ENCODE results near the gene TNP2.

The TNP2 gene

DNA sequence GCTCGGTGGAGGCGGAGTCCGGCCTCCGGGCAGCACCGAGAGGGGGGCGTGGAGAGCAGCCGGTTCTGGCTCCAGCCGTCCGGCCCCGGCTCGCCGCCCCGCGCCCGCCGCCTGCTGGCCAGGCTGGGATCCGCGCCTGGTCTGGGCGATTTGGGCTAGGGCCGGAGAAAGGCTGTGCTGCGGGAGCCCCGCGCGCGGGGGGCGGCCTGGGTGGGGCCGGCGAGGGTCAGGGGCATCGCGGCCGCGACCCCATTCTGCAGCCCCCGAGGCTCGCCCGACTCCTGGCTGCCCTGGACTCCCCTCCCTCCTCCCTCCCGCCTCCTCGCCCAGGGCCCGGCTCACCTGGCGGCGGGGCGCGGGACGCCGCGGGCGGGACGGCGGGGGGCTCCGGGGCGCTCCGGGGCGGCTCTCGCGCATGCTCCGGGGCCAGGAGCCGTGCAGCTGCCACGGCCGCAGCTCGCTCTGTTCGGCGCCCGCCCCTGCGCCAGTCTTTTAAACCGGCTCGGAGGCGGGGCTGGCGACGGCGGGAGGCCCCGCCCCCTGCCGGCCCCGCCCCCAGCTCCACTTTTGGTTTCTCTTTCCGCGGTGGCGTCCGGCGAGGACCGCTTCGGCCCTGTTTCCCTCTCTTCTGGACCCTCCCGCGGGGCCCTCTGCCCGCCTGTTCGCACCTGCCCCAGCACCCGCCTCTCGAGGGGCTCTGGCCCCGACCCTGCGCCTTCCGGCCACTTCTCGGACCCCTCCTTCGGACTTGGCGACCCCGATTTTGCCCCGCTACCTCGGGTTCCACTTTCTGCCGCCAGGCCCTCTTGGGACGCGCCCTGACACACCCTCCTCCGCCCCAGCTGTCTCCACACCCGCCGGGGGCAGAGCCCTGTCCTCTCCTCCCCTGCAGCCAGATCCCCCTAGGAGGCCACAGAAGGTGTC, 13.1 kb downstream of the TNP2 start, which contains the start of gene SOCS1:
Gene SOCS1, minus strand, starts transcription at position 468 of the 924 bp plus-strand sequence. CDS start 726 bp downstream, outside the sequence.
- TF ChIP-seq, protein P1, sequence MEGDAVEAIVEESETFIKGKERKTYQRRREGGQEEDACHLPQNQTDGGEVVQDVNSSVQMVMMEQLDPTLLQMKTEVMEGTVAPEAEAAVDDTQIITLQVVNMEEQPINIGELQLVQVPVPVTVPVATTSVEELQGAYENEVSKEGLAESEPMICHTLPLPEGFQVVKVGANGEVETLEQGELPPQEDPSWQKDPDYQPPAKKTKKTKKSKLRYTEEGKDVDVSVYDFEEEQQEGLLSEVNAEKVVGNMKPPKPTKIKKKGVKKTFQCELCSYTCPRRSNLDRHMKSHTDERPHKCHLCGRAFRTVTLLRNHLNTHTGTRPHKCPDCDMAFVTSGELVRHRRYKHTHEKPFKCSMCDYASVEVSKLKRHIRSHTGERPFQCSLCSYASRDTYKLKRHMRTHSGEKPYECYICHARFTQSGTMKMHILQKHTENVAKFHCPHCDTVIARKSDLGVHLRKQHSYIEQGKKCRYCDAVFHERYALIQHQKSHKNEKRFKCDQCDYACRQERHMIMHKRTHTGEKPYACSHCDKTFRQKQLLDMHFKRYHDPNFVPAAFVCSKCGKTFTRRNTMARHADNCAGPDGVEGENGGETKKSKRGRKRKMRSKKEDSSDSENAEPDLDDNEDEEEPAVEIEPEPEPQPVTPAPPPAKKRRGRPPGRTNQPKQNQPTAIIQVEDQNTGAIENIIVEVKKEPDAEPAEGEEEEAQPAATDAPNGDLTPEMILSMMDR (IDR thresholded peaks at IDR 0.05; ENCODE audit: insufficient read depth, low read length, missing control alignments) = peak; percentile 74
- DNase-seq (ENCODE audit: low read depth, low spot score) = no peak
- ChIA-PET POLR2A (interaction anchor here (0.5 to 3.0 kb wide), 54 partner anchors 8 to 542 kb away, joined by 3 to 42 read pairs (median 5); partner anchors contain the start of genes PRM2 and PRM3), CTCF (interaction anchor here (0.5 to 13.4 kb wide), 60 partner anchors 9 to 467 kb away, joined by 3 to 492 read pairs (median 4); partner anchors contain the start of genes PRM3 and TNP2)
- H3K4me3 ChIP-seq (ENCODE audit: low read depth, low read length) = peak within 1 kb of the TSS; percentile 74

DNA sequence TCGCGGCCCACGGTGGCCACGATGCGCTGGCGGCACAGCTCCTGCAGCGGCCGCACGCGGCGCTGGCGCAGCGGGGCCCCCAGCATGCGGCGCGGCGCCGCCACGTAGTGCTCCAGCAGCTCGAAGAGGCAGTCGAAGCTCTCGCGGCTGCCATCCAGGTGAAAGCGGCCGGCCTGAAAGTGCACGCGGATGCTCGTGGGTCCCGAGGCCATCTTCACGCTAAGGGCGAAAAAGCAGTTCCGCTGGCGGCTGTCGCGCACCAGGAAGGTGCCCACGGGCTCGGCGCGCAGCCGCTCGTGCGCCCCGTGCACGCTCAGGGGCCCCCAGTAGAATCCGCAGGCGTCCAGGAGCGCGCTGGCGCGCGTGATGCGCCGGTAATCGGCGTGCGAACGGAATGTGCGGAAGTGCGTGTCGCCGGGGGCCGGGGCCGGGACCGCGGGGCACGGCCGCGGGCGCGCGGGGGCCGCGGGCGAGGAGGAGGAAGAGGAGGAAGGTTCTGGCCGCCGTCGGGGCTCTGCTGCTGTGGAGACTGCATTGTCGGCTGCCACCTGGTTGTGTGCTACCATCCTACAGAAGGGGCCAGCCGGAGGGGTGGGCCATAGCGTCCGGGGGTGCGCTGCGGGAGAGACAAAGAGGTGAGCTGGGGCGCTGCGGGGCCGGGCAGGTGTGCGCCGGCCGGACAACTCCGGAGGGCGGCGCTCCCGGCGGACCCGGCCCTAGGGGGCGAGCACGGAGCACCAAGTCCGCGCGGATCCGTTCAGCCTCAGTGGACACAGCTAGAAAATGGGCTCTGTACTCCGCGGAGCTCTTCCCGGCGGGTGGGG, 14.0 kb downstream of the TNP2 start:
- no peak for DNase-seq (ENCODE audit: low read depth, low spot score)
- POLR2A ChIA-PET = interaction anchor here (0.6 to 3.0 kb wide), 38 partner anchors 9 to 542 kb away, joined by 3 to 42 read pairs (median 6); partner anchors contain the start of gene PRM3

DNA sequence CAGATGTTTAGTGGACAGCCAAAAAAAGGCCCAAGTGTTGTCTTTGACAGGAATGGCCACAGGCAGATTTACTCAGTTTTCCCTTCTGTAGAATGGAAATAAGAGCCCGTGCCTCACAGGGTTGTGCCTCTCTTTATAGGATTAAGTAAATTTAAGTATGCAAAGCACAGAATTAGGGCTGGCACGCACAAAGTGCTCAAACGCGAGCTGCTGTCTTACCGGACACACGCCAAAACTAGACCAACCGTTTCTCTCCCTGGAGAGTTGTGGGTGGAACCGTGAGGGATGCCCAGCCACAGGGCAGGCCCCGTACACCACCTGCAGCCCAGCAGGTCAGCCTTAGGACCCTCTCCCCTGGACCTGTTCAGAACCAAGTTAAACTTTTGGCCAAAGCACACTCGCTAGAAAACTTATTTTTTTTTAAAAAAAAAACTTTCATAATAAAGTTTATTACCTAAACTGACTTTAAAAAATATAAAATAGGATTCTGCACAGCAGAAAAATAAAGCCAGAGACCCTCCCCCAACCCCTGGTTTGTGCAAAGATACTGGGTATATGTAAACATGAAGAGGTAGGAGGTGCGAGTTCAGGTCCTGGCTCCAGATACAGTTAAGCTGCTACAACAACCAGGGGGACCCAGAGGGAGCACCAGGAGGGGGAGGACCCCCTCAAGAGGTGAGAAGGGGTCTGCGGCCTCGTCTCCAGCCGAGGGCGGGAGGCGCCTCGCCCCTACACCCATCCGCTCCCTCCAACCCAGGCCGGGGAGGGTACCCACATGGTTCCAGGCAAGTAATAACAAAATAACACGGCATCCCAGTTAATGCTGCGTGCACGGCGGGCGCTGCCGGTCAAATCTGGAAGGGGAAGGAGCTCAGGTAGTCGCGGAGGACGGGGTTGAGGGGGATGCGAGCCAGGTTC, 14.9 kb downstream of the TNP2 start:
- H3K4me3 ChIP-seq (ENCODE audit: low read depth, low read length) = peak overlapping the region; percentile 74
- ChIA-PET POLR2A (interaction anchor here (0.7 to 3.0 kb wide), 8 partner anchors 55 to 291 kb away, joined by 3 to 42 read pairs (median 8); no protein-coding TSS in a partner anchor), CTCF (interaction anchor here (0.6 to 13.4 kb wide), 21 partner anchors 9 to 303 kb away, joined by 3 to 492 read pairs (median 5); partner anchors contain the start of genes PRM3 and TNP2)
- TF ChIP-seq, protein P1 (IDR thresholded peaks at IDR 0.05; ENCODE audit: insufficient read depth, low read length, missing control alignments) = no peak
- DNase-seq (ENCODE audit: low read depth, low spot score) = no peak

More for the DNA sequence above, 14.0 kb downstream of the TNP2 start:
- TF ChIP-seq, protein P1 (IDR thresholded peaks at IDR 0.05; ENCODE audit: insufficient read depth, low read length, missing control alignments) = no peak
- CTCF ChIA-PET = interaction anchor here (0.5 to 13.4 kb wide), 48 partner anchors 10 to 468 kb away, joined by 3 to 492 read pairs (median 4); partner anchors contain the start of genes PRM3 and TNP2
- peak overlapping the region; percentile 74 for H3K4me3 ChIP-seq (ENCODE audit: low read depth, low read length)

DNA sequence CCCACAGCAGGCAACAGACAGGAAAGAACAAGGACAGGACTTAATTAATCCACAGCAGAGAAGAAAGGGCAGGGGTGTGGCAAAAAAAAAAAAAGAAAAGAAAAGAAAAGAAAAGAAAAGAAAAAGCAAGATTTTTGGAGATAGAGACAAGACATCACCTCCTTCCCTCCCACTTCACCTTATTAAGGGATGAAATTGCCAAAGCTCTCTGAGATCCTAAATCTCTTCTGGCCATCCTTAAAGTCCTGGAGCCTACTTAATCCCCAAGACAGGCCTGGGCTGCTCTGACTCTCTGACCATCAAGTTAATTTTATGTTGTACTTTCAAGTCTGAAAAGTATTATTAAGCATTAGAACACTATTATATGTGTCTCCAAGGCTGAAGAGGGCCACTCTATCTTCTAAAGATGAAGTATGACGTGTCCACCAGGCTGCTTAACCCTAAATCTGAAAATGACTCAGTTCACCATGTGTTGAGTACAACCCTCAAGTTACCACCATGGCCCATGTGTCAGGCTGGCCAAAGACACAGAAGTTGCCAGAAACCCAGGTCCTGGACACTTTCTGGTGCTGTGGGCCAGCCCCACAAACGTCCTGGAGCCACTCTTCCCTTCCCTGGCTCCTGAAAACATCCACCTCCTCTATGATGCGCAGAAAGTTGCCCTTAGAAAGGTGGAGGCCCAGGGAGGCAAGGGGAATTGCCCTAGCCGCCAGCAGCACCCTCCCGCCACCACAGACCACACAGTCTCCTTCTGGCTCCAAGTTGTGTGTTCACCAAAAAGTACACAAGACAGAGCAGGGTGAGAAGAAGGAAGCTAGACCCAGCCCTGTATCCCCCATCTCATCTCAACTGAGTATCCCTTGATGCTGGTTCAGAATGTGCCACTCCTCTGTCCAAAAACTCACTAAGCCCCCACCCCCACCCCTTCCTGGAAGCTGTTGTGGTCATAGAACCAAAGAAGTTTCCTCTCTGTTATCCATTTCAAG, 15.8 kb downstream of the TNP2 start:
- H3K4me3 ChIP-seq (ENCODE audit: low read depth, low read length) = peak overlapping the region; percentile 74
- TF ChIP-seq, protein P1 (IDR thresholded peaks at IDR 0.05; ENCODE audit: insufficient read depth, low read length, missing control alignments) = no peak
- POLR2A ChIA-PET = interaction anchor here (0.7 kb wide), 1 partner anchor 98 kb away, joined by 3 read pairs; no protein-coding TSS in a partner anchor
- no peak for DNase-seq (ENCODE audit: low read depth, low spot score)
- CTCF ChIA-PET = interaction anchor here (0.6 to 13.4 kb wide), 10 partner anchors 8 to 302 kb away, joined by 3 to 492 read pairs (median 6); no protein-coding TSS in a partner anchor
